ENCODE data around the gene BUD23. TPM values are rescaled to one million over a fixed set of nuclear protein-coding genes. Genes with fewer than 3 reads are reported as not detected.
A peak's percentile ranks its signal among the peaks of the same experiment; 100 is the strongest.

Gene BUD23
- total RNA-seq, 1 experiment from 2014 or later, result 78.8 TPM

DNA sequence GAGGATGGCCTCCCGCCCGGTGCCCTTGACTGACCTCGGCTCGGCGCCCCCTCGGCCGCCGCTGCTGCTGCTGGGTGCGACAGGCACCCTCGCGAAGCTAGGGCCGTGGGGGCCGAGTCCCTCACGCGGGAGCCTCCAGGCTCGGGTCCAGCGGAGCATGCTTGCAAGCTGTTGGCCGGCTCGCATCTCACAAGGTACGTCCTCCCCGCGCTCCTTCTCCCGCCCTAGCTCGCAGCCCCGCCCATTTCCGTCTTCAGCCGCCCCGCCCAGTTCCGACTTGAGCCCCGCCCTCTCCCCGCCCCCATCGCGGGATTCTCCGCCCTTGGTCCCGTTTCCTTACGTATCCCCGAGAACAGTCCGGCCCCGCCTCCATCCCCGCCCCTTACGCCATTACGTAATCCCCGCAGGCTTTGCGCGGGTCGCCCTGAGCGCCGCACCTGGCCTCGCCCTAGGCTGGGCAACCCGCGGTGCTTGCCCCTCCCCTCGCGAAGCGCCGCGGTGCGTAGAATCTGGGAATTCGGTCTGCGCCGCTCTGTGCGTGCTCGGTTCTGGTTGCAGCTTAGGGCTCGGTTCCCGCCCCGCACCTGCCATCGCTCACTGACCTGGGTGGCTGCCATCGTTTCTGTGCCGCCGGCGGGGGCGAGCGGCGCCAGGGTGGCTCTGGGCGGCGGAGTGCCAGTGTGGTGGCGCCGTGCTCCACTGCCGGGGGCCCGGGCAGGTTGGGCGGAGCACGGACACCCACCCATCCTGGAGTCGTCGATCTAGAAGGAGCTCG is 55.4 kb downstream of the BUD23 start, which contains the start of gene ABHD11:
ABHD11 (minus strand) TSS at position 191 of the 775 bp plus-strand sequence; CDS start at position 159, 32 bp downstream.
- peak; percentile 88 for DNase-seq (ENCODE audit: low read depth)

DNA sequence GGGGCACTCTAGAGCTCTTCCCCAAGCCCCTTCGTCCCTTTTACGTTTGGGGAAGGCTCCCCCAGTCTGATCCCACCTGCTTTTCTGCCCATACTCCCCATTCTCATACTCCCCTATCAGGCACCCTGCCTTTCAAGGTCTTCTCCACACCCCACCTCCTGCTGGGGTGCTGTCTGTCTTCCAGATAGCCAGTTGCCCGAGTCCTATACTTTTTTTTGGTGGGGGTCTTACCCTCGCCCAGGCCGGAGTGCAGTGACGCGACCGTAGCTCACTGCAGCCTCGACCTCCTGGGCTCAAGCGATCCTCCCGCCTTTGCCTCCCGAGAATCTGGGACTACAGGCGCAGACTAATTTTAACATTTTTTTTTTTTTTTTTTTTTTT is 56.0 kb downstream of the BUD23 start:
- no peak for DNase-seq (ENCODE audit: low read depth)

DNA sequence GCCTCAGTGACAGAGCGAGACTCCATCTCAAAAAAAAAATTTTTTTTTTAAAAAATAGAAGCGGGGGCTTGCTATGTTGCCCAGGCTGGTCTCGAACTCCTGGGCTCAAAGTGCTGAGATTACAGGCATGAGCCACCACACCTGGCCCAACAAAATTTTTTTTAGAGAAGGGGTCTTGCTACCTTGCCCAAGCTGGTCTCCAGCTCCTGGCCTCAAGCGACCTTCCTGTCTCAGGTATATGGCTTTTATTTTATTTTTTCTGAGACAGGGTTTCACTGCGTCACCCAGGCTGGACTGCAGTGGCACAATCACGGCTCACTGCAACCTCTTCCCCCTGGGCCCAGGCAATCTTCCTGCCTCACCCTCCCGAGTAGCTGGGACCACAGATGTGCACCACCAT is 56.8 kb downstream of the BUD23 start:
- DNase-seq (ENCODE audit: low read depth), result no peak

DNA sequence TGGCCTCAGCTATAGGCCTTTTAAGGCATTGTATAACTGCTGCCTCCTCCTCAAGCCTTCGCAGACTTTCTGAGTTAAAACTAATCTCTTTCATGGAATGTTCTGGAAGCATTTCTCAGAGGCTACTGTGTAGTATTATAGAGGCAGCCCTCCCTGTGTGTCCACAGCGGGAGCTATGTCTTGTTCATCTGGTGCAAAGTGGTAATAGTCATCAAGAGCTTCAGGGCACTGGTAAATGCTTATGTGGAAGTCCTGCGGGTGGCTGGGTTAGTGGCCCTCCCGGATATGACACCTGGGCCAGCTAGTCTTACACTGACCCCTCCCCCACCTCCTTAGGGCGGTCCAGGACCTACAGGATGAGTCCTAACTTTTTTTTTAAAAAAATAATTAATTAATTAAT is 57.4 kb downstream of the BUD23 start:
- no peak for DNase-seq (ENCODE audit: low read depth)

DNA sequence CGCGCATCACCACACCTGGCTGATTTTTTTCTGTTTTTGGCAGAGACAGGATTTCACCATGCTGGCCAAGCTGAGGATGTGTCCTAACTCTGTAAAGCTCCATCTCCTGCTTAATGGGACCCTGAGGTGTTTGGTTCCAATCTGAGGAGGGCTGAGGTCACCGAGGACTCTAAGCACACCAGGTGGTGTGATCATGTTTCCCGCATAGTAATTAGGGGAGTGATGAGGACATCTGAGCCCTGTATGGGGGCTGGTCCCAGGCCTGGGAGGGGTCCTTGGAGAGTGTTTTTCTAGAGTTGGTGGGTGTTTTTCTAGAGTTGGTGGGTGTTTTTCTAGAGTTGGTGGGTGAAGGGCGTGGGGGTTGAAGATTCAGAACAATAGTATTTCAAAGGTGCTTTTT is 58.2 kb downstream of the BUD23 start:
- DNase-seq (ENCODE audit: low read depth), result no peak

DNA sequence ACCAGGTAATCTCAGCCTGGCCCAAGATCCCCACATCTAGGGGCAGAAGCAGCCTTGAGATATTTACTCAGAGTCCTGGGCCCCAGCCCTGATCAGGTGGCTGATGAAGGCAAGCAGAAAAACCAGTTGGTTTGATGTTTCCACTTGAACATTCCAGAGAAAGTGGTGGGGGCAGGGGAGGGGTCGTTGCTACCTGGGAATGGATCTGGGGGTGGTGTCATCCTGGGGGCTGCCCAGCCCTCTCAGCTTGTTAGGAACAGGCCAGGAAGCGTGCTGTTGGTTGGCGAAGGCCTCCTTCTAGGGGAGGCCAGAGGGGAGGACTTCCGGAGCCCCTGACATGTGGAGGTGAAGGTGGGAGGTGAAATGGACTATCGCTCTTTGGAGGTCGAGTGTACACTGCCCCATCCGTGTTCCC is 58.9 kb downstream of the BUD23 start:
- DNase-seq (ENCODE audit: low read depth), result no peak

DNA sequence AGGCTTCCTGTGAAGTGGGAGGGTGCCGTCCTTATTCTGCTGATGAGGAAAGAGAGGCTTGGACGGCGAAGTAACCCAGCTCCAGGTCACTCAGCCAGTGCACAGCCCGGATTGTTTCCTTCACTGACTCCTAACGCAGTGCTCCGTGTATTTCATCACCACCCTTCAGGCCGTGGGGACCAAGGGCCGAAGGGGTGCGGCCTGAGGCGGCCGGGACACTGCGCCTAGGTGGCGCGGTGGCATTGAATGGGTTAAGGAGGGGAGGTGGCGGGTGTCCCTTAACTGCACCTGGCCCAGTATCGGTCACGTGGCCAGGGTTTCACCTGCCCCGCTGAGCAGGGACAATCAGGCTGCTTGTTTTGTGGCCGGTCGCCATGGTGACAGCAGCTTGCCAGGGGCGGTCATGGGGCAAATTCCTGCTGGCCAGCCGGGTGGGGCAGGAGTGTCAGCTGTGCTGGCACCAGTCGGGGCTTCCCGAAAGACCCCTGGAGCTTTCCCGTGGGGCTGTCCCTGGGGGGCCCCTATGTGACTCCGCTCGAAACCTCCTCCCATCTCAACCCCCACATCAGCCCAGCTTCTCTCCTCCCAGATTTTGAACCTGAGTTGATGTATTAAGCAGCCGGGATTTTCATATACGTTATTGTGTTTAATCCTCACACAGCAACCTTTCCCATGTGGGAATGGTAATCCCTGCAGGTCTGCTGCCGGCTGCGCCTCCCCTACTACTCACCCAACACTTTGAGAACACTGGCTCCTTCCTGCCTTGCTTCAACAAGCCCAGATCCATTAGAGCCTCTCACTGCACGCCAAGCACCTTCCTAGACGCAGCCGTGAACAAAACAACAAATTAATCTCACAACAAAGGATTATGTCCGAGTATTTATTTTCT is 59.6 kb downstream of the BUD23 start:
- DNase-seq (ENCODE audit: low read depth), result no peak

DNA sequence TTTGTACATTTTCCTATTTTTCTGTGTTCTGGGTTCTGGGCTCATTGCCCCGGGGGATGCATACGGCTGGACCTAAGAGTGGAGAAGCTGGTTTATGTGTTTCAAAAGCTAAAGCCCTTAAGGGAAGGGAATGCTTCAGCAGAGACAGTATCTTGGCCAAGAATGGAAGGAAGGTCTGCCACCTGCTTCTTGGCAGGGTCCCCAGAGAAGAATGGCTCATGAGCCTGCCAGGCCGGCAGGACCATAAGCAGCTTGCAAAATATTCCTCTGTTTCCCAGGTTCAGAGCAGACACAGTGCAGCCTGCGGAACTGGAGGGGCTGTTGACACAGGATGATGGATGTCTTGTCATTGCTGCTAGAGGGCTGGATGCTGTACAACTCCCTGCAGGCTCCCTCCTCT is 63.0 kb downstream of the BUD23 start:
- no peak for DNase-seq (ENCODE audit: low read depth)

Small RNA genes within 50 kb of the gene (small RNA-seq; reads per million reads assigned to genes)
- gene MIR4284 (0.09 reads per million), gene RN7SL265P (not detected)

Other genes starting within 250 kb of the BUD23 start
- 0.10 TPM in 1 of 2 replicates, not detected in the other for gene FZD9, start 249.8 kb upstream of the BUD23 start, total RNA-seq (2014; rRNA removed; shearing (Covaris generic))
- gene BAZ1B, start 161.3 kb upstream of the BUD23 start, total RNA-seq (2014; rRNA removed; shearing (Covaris generic)), result 68.5 and 70.7 TPM in 2 replicates
- 40.9 and 49.6 TPM in 2 replicates for gene BCL7B, start 125.9 kb upstream of the BUD23 start, total RNA-seq (2014; rRNA removed; shearing (Covaris generic))
- gene TBL2, start 105.0 kb upstream of the BUD23 start, total RNA-seq (2014; rRNA removed; shearing (Covaris generic)), result 34.7 and 57.3 TPM in 2 replicates
- gene MLXIPL, start 59.1 kb upstream of the BUD23 start, total RNA-seq (2014; rRNA removed; shearing (Covaris generic)), result not detected in 2 replicates
- gene VPS37D, start 15.8 kb upstream of the BUD23 start, total RNA-seq (2014; rRNA removed; shearing (Covaris generic)), result 4.7 and 6.2 TPM in 2 replicates
- gene DNAJC30, start 144 bp upstream of the BUD23 start, total RNA-seq (2014; rRNA removed; shearing (Covaris generic)), result 3.8 and 11.9 TPM in 2 replicates
- gene STX1A, start 36.1 kb downstream of the BUD23 start, total RNA-seq (2014; rRNA removed; shearing (Covaris generic)), result 51.6 and 69.7 TPM in 2 replicates
- 46.2 and 50.5 TPM in 2 replicates for gene ABHD11, start 55.2 kb downstream of the BUD23 start, total RNA-seq (2014; rRNA removed; shearing (Covaris generic))
- gene CLDN3, start 86.7 kb downstream of the BUD23 start, total RNA-seq (2014; rRNA removed; shearing (Covaris generic)), result not detected in 2 replicates
- 1.2 and 1.7 TPM in 2 replicates for gene CLDN4, start 147.4 kb downstream of the BUD23 start, total RNA-seq (2014; rRNA removed; shearing (Covaris generic))
- gene METTL27, start 158.9 kb downstream of the BUD23 start, total RNA-seq (2014; rRNA removed; shearing (Covaris generic)), result 14.4 and 22.2 TPM in 2 replicates
- gene TMEM270, start 177.6 kb downstream of the BUD23 start, total RNA-seq (2014; rRNA removed; shearing (Covaris generic)), result 0.23 TPM in 1 of 2 replicates, not detected in the other

Measured in HT1080 (cell line).